Mucosa of gallbladder (tissue), 1 donor: Measurements from ENCODE around the gene SVIP. TPM values are rescaled to one million over a fixed set of nuclear protein-coding genes. Genes with fewer than 3 reads are reported as not detected.
A peak's percentile ranks its signal among the peaks of the same experiment; 100 is the strongest.

Source experiments
- DNase-seq: peaks from one replicate; pipeline ENCODE4 v3.0.0-alpha.2; 2020; ENCODE audit warnings: low spot score
- total RNA-seq: library from RNA; stranded (reverse); gene quantifications from one replicate; pipeline ENCODE4 v1.2.1, GENCODE V29; 2021
- donor health status: DM: no; HTN: no; CAD: no.

The SVIP gene
- 34.8 TPM for total RNA-seq

DNA sequence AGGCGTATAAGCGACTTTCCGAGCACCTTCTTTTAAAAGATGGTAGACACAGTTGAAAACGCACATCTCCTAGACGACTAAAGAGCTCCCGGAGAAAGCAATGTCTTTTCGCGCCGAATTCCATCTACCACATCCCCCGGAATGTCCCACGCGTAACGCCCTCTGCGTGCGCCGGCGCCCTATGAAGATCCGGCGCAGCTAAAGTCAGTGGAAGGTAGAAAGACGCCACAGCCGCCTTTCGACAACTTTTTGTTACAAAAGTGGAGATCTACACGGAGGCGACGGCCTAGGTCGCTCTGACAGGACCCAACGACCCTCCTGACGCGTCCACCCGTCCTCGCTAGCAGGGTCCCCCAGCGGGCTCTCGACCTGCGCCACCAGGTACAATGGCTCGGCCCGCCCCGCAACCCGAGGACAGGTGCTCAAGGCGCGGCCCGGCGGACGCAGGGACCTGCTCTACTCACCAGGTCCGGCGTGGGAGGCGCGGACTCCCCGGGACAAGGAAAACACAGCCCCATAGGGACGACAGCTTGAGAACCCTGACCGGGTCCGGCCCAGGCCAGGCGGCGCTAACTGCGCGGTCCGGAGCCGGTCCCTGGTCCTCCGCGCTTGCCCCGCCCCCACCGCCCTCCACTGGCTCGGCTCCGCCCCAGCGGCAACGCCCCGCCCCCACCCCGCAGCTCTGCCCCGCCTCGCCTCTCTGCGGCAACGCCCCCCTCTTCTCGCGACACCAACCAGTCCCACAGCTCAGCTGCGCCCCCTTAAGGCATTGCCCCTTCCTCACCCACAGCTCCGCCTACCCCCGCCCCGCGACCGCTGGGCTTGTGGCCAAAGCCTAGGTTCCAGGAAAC lies at the start of gene SVIP:
SVIP (minus strand) TSS at position 571 of the 851 bp plus-strand sequence; CDS start at position 518, 53 bp downstream.
- peak; percentile 95 for DNase-seq

- no peak for DNase-seq
Measured at GRCh38 chr11:22878604-22879003, 49.0 kb upstream of the SVIP start.

DNA sequence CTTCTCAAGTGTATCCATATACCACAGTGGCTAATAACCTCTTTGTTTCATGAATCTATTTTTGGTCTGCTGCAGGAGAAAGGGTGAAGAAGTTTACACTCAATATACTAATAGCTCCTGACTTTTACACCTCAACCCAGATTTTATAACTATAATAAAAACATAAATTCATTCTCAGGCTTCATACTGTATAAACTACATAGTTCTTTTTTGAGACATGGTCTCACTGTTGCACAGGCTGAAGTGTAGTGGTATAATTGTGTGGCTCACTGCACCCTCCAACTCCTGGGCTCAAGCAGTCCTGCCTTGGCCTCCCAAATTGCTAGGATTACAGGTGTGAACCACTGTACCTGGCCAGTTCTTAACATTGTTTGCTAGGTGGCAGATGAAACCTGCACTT lies 48.4 kb upstream of the SVIP start:
- no peak for DNase-seq

DNA sequence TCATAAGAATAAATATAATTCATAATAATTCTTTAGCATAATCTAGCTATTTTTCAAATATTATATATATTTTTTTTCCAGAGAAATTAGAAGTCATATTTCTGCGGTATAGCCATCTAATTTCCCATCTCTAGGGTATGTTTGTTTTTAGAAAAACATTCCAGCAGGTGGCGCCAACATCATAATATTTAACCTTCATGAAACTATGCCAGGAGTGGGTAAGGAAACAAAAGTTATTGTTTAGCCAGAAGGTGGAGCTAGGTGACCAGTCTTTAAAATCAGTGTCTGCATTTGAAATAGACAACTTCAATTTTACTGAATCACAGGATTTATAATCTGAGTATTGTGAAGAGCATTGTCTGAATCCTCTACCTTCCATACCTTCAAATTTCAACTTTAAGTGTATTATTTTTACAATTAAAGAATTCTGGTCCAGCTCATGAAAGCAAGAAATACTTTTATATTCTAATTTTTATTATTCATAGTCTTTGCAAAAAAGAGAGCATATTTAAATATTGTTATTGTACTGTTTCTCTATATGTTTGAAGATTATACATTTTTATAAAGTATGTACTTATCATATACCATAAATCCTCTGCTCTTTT lies 46.4 kb upstream of the SVIP start:
- DNase-seq: peak; percentile 82

DNA sequence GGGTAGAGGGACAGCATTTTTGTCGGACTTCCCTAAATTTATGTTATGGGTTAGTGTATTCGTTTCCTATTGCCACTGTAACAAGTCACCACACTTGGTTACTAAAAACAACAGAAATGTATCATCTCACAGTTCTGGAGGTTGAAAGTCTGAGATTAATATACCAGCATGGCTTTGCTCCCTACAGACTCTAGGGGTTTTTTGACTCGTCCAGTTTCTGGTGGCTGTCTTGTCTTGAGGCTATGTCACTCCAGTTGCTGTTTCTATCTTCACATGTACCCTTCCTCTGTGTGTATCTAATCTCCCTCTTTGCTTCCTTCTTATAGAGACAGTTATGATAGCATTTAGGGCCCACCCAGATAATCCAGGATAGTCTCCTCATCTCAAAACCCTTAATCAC lies 39.7 kb upstream of the SVIP start:
- DNase-seq: no peak

DNA sequence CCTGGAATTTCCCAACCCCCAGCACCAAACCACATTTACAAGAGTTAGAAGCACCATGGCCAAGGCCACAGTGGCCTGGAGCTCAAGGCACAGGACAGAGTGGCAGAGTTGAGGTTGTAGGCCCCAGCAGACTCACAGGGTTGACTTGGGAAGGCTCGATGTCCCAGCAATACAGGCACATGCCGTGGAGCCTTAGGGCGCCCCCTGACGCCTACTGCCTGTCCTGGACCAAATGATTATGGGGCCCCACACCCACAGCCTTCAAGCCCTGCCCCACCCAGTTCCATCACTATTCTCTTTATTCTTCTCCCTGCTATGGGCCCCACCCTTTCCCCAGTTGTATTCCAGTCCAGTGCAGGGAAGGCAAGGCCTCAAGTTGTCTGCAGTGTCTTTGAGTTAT lies 30.6 kb upstream of the SVIP start, which contains the start of gene CCDC179:
CCDC179 (minus strand) TSS at position 234 of the 400 bp plus-strand sequence; CDS start at position 181, 53 bp downstream.
- no peak for DNase-seq

DNA sequence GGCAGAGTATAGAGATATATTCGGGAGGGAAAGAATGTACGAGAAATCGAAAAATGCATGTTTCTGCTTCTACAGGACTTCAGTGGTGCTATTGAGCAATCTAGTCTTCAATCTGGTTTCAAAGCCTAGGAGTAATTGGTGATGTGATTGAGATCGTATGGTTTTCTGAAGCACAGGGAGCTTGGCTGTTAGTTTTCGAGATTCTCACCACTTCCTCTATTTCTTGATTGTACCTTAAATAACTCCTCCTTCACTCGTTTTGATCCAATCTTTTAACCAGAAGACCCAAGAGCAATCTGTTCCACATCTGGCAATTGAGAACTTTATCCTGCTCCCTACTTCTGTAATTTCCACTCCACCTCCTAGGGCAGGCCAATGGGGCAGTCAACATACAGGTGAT lies 30.2 kb upstream of the SVIP start:
- DNase-seq: no peak

DNA sequence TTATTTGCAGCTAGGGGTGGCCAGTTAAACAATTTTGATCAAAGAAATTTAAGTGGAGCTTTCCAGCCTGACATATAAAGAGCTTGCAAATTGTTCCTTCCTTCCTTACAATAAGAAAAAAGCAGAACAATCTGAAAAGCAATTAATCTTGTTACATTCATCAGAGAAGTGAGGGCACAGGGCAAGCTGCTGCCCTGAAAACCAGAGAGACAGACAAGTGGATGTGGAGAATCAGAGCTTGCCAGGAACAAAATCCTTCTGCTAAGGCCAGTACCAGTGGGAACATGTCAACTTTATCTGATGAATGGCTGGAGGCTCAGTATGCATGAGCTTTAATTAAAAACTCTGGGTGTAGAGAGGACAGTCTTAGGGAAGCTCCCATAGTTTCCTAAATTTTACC lies 21.9 kb upstream of the SVIP start:
- no peak for DNase-seq

- no peak for DNase-seq
Measured at GRCh38 chr11:22846726-22847125, 17.1 kb upstream of the SVIP start.

DNA sequence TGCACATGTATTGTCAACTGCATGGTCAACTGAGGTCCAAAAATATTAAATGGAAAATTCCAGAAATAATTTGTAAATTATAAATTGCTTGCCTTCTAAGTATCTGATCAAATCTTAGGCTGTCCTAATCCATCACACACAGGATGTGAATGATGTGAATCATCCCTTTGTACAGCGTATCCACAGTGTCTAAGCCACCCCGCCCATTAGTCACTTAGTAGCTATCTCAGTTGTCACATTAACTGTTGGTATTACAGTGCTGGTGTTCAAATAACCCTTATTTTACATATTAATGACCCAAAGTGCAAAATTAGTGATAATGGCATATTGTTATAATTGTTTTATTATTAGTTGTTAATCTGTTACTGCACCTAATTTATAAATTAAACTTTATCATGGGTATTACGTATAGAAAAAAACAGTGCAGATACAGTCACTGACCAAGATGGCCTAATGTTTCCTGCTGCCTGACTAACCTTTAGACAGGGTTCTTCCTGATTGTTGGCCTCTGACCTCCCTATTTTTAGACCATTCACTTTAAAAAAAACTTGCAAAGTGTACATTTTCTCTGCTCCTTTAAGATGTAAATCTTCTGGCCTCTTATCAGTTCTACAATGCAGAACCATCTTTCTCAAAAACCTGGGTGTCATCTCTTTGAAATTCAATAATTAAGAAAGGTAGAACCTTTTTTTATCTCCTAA lies 2.9 kb upstream of the SVIP start:
- DNase-seq: no peak

DNA sequence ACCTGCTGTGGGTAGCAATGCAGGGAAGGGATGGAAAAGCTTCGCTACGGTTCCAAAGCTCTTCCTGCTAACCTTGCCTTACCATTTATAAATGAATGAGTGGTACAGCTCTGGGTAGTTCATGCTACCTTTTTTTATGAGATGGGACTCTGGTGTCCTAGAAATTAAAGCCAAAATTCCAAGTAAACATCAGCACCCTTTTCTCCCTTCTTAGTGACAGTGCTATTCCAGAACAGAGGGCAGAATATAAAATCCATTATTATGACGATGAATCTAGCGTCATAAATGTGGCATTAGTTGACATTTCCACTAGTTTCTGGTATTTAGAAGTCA lies 447 bp upstream of the SVIP start:
- DNase-seq: no peak

DNA sequence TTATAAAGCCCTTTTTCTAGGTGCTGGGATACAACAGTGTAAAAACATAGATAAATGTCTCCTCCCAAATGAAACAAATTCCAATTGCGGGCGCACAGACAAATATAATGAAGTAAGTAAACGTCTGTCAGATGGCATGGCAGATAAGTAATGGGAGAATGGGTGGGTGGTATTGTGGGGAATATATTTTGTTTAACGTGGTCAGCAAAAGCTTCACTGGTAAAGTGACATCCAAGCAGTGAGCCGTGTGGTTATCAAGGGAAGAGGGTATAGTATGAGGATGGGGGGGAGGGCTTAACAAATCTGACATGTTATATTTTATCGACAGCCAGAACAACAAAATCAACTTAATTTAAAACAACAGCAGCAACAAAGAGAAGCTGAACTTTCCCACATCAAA lies 1.2 kb downstream of the SVIP start:
- no peak for DNase-seq

DNA sequence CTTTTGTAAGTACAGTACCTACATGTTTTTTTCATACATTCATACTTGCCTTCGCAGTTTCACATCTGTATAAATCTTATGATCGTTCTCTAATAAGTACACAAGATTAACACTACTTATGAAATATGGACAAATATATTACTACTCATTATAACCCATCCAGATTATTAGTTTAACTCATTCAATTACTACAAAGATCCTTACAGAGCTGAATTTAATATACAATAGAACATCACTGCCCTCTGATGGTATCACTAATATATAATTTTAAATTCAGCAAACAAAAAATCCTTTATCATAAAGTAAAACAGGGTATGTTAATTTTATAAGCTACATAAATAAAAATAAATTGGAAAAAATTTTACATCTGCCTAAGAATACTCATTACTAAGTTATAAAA lies 7.4 kb downstream of the SVIP start:
- DNase-seq: no peak

DNA sequence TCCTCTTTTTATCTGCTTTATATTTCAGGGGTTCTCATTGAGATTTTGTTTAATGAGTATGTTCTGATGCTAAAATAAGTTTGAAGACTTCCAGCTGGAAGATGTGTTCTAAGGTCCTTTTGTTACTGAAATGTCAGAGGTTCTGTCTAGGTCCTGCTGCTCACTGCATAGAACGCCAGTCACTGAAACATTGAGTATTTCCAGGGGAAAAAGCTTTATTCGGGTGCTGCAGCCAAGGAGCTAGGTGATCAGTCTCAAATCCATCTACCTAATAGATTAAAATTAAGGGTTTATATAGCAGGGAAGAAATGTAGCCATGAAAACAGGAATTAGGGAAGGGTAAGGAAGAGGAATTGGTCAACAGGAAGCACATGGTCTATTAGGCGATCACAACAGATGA lies 19.7 kb downstream of the SVIP start:
- no peak for DNase-seq

DNA sequence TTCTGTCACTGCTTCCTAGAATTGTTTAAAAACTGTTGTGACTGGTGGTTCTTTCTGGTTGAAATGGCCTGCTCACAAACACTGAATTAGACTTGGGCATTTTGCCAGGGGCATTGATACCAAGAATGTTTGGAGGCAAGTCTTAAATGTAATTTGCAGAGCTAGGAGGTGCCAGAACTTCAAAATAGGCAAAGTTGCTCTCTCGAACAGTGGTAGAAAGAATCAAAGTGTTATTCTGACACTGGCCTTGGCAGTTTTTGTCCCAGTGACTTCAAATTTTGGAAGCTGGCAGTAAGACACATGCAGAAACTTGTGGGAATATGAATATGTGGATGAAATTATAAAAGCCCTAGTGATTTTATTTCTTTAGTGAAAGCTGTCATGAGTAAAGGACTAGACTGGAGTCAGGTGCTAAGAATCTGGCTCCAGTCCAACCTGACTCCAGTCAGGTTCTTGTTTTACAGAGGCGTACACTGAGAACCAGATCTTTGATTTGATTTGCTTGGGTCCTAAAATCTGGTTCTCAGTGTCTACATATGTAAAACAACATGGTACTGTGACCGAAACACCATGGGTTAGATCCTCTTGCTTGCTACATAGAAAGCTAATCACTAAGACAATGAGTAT lies 20.9 kb downstream of the SVIP start:
- no peak for DNase-seq

DNA sequence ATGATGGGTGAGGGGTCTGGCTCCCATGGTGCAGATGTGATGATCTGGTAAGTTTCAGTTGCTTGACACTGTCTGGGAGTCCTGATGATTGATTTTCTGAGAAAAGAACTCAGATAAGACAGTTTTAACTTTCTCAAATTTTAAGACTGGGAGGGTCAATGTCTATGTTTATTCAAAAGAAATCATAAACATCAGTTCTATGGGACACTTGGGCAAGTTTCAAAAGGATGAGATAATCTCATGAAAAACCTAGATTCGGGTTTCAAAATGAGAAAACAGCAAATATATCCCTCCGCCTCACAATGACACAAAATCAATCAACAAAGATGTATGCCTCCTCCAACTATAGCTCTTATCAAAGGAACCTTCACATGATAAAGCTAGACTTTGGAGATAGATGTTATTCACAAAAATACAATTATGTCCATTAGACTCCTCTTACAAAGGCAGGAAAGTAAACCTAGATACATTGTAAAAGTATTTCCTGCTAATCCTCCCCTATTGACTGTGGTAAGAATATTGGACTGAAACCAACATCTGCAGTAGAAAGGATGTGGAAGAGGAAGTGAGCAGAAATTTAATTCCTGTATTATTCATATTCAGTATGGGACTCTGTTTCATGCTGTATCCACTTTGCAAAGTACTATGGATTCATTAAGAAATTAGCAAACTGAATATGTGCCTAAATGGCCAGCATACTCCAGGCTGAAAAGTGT lies 21.6 kb downstream of the SVIP start:
- DNase-seq: no peak

DNA sequence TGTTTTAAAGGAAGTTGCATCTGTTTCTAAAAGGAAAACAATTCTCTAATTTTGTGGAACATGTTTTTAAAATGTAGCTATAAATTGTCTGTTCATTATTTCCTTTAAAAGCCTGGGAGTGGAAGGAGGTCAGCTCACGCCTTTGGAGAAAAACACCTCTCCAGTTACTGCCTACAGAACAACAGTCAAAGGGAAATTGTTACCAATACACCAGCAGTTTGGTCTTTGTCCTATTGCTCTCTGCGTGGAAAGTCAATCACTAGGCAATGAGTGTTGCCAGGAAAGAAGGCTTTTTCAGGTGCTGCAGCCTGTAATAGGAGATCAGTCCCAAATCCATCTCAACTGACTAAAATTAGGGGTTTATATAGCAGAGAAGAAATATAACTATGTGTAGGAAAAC lies 22.2 kb downstream of the SVIP start:
- no peak for DNase-seq

GRCh38 chr11:22802861-22803260 lies 26.7 kb downstream of the SVIP start:
- no peak for DNase-seq

DNA sequence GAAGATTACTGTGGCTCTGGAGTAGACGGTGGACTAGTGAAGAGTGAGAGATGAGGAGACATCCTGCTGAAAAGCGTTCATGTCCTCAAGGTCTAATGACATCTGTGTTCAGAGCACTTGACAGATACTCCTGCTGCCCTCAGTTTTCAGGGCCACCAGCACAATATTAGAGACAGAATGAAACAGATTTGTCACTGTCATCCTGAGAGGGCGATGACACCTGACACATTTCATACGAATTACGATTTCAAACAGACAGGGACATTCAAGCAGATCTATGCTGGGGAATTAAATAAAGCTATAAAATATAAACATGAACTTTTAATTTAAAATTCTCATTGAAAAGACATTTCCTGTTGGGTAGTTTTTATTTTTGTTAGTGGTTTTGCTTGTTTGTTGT lies 29.1 kb downstream of the SVIP start:
- DNase-seq: no peak

DNA sequence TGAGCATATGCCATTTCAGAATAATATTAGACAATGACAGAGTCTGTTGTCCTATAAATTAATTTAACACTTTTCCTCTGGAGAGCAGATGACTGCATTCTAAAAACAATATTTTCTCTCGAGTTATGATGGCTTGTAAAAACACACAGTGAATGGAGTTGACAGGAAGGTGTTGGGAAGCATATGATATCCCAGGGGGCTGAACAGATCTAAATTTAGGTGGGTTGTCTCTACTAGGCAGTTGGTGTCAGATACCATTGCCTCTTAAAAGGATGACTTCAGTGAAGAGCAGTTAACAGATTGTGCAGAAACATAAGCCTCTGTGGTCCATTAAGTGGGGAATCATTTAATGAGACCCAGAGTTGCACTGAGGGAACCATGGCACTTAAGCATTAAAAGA lies 30.7 kb downstream of the SVIP start:
- DNase-seq: no peak

GRCh38 chr11:22797047-22797446 lies 32.6 kb downstream of the SVIP start:
- no peak for DNase-seq

- no peak for DNase-seq
Measured at GRCh38 chr11:22795914-22796313, 33.7 kb downstream of the SVIP start.
